Stimulated activated CD8-positive, alpha-beta memory T cell treated with anti-CD3 and anti-CD28 coated beads, Interleukin-15, amount 100 ng/mL, for 48 hours (primary cell): ENCODE measurements around the gene LIPH.
"Not testable (repeated sequence)": the region's sequence is repeated elsewhere in the genome, so short reads cannot be mapped to it uniquely, and the experiment has no call there.

Experiments
- DNase-seq, 2 donors: peaks; one replicate each; pipeline ENCODE4 v3.0.0-alpha.2; 2020; ENCODE audit warnings: low read depth in 2 of 2

LIPH gene

GRCh38 chr3:185552358-185552877, at the start of gene LIPH:
LIPH (minus strand) TSS chr3:185552588; CDS start chr3:185552471, 117 bp downstream.
- peak in 1 of 2 donors; percentile 27 for DNase-seq

- DNase-seq: no peak
Observed at GRCh38 chr3:185595526-185595925, 43.1 kb upstream of the LIPH start.

- DNase-seq: no peak
Observed at GRCh38 chr3:185594073-185594472, 41.7 kb upstream of the LIPH start.

- no peak for DNase-seq
Observed at GRCh38 chr3:185586686-185587039, 34.3 kb upstream of the LIPH start.

GRCh38 chr3:185585859-185586685, 33.7 kb upstream of the LIPH start, which contains the start of gene SENP2:
SENP2 (plus strand) TSS chr3:185586295; CDS start chr3:185586414, 119 bp downstream.
- DNase-seq: peak; percentile 98 to 99

GRCh38 chr3:185585518-185585858, 33.1 kb upstream of the LIPH start:
- DNase-seq: no peak

GRCh38 chr3:185584686-185585085, 32.3 kb upstream of the LIPH start:
- DNase-seq: no peak

GRCh38 chr3:185583925-185584324, 31.5 kb upstream of the LIPH start:
- DNase-seq: no peak

GRCh38 chr3:185582871-185583270, 30.5 kb upstream of the LIPH start:
- no peak for DNase-seq

- no peak for DNase-seq
Observed at GRCh38 chr3:185582236-185582635, 29.8 kb upstream of the LIPH start.

GRCh38 chr3:185575108-185575869, 22.9 kb upstream of the LIPH start:
- DNase-seq: not testable (repeated sequence)

GRCh38 chr3:185572183-185572582, 19.8 kb upstream of the LIPH start:
- DNase-seq: no peak

GRCh38 chr3:185561958-185562357, 9.6 kb upstream of the LIPH start:
- DNase-seq: no peak

GRCh38 chr3:185561374-185561943, 9.1 kb upstream of the LIPH start:
- DNase-seq: no peak

GRCh38 chr3:185560676-185561075, 8.3 kb upstream of the LIPH start:
- DNase-seq: no peak

- no peak for DNase-seq
Observed at GRCh38 chr3:185559706-185560090, 7.3 kb upstream of the LIPH start.

GRCh38 chr3:185558395-185558794, 6.0 kb upstream of the LIPH start:
- no peak for DNase-seq

- not testable (repeated sequence) for DNase-seq
Observed at GRCh38 chr3:185556640-185557039, 4.3 kb upstream of the LIPH start.

GRCh38 chr3:185555860-185556347, 3.5 kb upstream of the LIPH start:
- DNase-seq: no peak

- no peak for DNase-seq
Observed at GRCh38 chr3:185555101-185555501, 2.7 kb upstream of the LIPH start.

GRCh38 chr3:185549651-185550111, 2.7 kb downstream of the LIPH start:
- no peak for DNase-seq

- no peak for DNase-seq
Observed at GRCh38 chr3:185549122-185549521, 3.3 kb downstream of the LIPH start.
